Measurements from ENCODE around the gene FLNC.

DNA sequence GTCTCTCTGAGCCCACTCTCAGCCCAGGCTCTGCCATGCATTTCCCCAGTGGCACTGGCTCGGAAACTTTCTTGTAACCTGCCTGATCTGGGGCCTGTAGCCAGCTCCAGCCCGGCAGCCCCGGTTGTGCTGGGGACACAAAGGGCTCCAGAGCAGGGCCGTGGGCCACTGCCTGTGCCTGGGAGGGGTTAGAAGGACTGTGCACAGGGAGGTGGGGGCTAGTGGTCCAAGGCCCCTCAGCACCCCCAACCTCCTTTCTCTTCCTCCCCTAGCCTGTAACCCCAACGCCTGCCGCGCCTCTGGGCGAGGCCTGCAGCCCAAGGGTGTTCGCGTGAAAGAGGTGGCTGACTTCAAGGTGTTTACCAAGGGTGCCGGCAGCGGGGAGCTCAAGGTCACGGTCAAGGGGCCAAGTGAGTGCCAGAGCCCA lies 9.6 kb downstream of the FLNC start:
- TF ChIP-seq, protein P1, sequence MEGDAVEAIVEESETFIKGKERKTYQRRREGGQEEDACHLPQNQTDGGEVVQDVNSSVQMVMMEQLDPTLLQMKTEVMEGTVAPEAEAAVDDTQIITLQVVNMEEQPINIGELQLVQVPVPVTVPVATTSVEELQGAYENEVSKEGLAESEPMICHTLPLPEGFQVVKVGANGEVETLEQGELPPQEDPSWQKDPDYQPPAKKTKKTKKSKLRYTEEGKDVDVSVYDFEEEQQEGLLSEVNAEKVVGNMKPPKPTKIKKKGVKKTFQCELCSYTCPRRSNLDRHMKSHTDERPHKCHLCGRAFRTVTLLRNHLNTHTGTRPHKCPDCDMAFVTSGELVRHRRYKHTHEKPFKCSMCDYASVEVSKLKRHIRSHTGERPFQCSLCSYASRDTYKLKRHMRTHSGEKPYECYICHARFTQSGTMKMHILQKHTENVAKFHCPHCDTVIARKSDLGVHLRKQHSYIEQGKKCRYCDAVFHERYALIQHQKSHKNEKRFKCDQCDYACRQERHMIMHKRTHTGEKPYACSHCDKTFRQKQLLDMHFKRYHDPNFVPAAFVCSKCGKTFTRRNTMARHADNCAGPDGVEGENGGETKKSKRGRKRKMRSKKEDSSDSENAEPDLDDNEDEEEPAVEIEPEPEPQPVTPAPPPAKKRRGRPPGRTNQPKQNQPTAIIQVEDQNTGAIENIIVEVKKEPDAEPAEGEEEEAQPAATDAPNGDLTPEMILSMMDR (IDR thresholded peaks at IDR 0.05; ENCODE audit: poor library complexity, severe bottlenecking), result no peak
- no peak for TF ChIP-seq RAD21 (conservative IDR thresholded peaks at IDR 0.05)
- TF ChIP-seq EZH2 (IDR thresholded peaks at IDR 0.05; ENCODE audit: borderline replicate concordance, insufficient read depth, low read length, poor library complexity, severe bottlenecking), result no peak
